ENCODE data around the gene EFHC1. TPM values are rescaled to one million over a fixed set of nuclear protein-coding genes. Genes with fewer than 3 reads are reported as not detected.

EFHC1 gene
- total RNA-seq, 1 experiment from 2014 or later = 24.6 TPM

- Histone ChIP-seq H3K27ac (ENCODE audit: low read length) (no peak overlapping the region), H3K27me3 (ENCODE audit: control insufficient read depth, insufficient read depth, low read length) (no peaks in the 10 kb centered on the region), H3K36me3 (ENCODE audit: control insufficient read depth, insufficient read depth, low read length) (no peaks in the 10 kb centered on the region), H3K4me3 (ENCODE audit: low read depth in 2 of 2, low read length in 2 of 2) (no peak overlapping the region), H3K4me1 (ENCODE audit: control insufficient read depth, insufficient read depth, low read length) (peaks cover 15% of the 10 kb centered on the region), H3K9me3 (ENCODE audit: control insufficient read depth, insufficient read depth, low read depth, low read length) (no peaks in the 10 kb centered on the region; the same call in 1 of the 2 replicates)
- TF ChIP-seq CTCF (IDR thresholded peaks at IDR 0.05) (no peak), REST (IDR thresholded peaks at IDR 0.05; ENCODE audit: insufficient read depth in 1 of 2, low read depth in 2 of 2, low read length in 1 of 2) (no peak), POLR2AphosphoS5 (IDR thresholded peaks at IDR 0.05; ENCODE audit: low read depth, low read length) (no peak), TCF7L2 (IDR thresholded peaks at IDR 0.05; ENCODE audit: low read depth, low read length) (no peak), SIN3A (IDR thresholded peaks at IDR 0.05; ENCODE audit: borderline replicate concordance, insufficient read depth, low read depth, low read length) (no peak)
- ATAC-seq = no peak
- no TSS peak for BruUV-seq (replicated peaks)
- ChIA-PET CTCF (no interaction called here), POLR2A (no interaction called here)
- intact Hi-C loops (cut with micrococcal nuclease; ENCODE audit: unreplicated experiment) = no loop called here
- DNase-seq (ENCODE audit: low read depth, low spot score) = no peak
- in situ Hi-C loops (cut with HindIII; ENCODE audit: low pct_unique_long_range_greater_than_20kb, low sequenced_read_pairs) = no loop called here
Measured at GRCh38 chr6:52393780-52394179, 26.4 kb upstream of the EFHC1 start.

- Histone ChIP-seq H3K27ac (ENCODE audit: low read length) (no peak overlapping the region), H3K4me1 (ENCODE audit: control insufficient read depth, insufficient read depth, low read length) (peaks cover 13% of the 10 kb centered on the region), H3K27me3 (ENCODE audit: control insufficient read depth, insufficient read depth, low read length) (no peaks in the 10 kb centered on the region), H3K36me3 (ENCODE audit: control insufficient read depth, insufficient read depth, low read length) (no peaks in the 10 kb centered on the region), H3K4me3 (ENCODE audit: low read depth in 2 of 2, low read length in 2 of 2) (no peak overlapping the region), H3K9me3 (ENCODE audit: control insufficient read depth, insufficient read depth, low read depth, low read length) (no peaks in the 10 kb centered on the region)
- ChIA-PET CTCF (no interaction called here), POLR2A (interaction anchor here (0.7 kb wide), 1 partner anchor 125 kb away, joined by 12 read pairs; no protein-coding TSS in a partner anchor)
- BruUV-seq (replicated peaks) = no TSS peak
- ATAC-seq = no peak
- no peak for TF ChIP-seq TCF7L2 (IDR thresholded peaks at IDR 0.05; ENCODE audit: low read depth, low read length)
- no peak for TF ChIP-seq SIN3A (IDR thresholded peaks at IDR 0.05; ENCODE audit: borderline replicate concordance, insufficient read depth, low read depth, low read length)
- TF ChIP-seq POLR2AphosphoS5 (IDR thresholded peaks at IDR 0.05; ENCODE audit: low read depth, low read length) = no peak
- TF ChIP-seq REST (IDR thresholded peaks at IDR 0.05; ENCODE audit: insufficient read depth in 1 of 2, low read depth in 2 of 2, low read length in 1 of 2) = no peak
- TF ChIP-seq CTCF (IDR thresholded peaks at IDR 0.05) = no peak
- intact Hi-C loops (cut with micrococcal nuclease; ENCODE audit: unreplicated experiment) = no loop called here
- in situ Hi-C loops (cut with HindIII; ENCODE audit: low pct_unique_long_range_greater_than_20kb, low sequenced_read_pairs) = no loop called here
- no peak for DNase-seq (ENCODE audit: low read depth, low spot score)
Measured at GRCh38 chr6:52394251-52394666, 25.9 kb upstream of the EFHC1 start.

Data from Panc1 (cell line).